ENCODE measurements around the gene CCSER2.
"Not testable (repeated sequence)": the region's sequence is repeated elsewhere in the genome, so short reads cannot be mapped to it uniquely, and the experiment has no call there.

The CCSER2 gene, protein sequence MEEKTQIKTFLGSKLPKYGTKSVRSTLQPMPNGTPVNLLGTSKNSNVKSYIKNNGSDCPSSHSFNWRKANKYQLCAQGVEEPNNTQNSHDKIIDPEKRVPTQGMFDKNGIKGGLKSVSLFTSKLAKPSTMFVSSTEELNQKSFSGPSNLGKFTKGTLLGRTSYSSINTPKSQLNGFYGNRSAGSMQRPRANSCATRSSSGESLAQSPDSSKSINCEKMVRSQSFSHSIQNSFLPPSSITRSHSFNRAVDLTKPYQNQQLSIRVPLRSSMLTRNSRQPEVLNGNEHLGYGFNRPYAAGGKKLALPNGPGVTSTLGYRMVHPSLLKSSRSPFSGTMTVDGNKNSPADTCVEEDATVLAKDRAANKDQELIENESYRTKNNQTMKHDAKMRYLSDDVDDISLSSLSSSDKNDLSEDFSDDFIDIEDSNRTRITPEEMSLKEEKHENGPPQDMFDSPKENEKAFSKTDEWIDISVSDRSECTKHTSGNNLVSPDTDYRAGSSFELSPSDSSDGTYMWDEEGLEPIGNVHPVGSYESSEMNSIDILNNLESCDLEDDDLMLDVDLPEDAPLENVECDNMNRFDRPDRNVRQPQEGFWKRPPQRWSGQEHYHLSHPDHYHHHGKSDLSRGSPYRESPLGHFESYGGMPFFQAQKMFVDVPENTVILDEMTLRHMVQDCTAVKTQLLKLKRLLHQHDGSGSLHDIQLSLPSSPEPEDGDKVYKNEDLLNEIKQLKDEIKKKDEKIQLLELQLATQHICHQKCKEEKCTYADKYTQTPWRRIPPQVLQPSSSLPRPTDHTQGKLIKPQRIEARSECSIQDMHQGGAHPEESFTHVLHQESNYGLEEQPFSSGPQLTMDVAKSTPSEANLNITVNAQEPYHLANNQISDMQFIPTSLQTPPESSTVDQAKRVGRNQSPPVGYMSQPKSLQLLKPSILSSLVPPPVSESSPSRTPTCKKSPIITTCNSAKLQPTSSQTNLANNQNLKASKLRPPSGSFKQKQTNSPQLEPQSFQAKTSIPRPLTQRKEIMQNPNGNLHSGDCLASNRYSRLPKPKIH

DNA sequence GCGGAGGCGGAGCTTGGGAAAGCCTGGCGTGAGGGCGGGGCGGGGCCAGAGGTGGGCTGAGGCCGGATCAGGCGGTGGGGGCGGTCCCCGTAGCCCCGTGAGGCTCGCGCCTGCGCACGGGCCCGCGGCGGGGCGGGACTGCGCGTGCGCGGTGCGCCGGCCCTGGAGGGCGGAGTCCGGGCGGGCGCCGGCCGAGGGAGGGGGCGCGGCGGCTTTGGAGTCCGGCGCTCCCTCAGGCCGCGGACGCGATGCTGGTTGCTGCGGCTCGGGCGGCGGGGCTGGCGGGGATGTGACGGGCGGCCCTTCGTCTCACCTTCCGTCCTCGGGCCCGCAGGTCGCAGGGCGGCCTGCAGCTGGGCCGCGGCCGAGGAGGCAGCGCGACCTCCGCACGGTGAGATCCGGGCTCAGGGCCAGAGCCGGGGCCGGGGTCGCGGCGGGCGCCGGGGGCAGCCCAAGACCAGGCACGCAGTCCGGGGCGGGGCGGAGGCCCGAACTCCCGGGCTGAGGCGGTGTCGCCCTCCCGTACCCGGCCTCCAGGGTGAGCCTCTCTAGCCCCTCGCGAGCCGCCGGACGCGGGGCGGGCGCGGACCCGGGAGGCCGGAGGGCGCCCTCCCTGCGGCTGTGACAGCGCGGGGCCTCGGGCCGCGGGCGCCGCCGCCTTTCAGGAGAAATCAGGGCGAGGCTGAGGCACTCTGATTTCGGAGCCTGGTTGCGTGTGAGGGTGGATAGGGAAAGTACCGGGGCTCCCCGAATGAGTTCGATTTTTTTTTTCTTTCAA lies at the start of gene CCSER2:
Gene CCSER2, plus strand, starts transcription at position 172 of the 778 bp plus-strand sequence. CDS start 42,464 bp downstream, outside the sequence.
- Histone ChIP-seq H3K27me3 (ENCODE audit: insufficient read depth, low read length, poor library complexity, severe bottlenecking) (no peaks in the 10 kb centered on the region), H3K79me2 (ENCODE audit: insufficient read depth, low read length) (peaks cover 33% of the 10 kb centered on the region), H4K20me1 (ENCODE audit: insufficient read depth, low read length, poor library complexity, severe bottlenecking) (peaks cover 12% of the 10 kb centered on the region), H3K36me3 (ENCODE audit: insufficient read depth, low read length) (no peaks in the 10 kb centered on the region), H3K4me3 (ENCODE audit: low read length, poor library complexity, severe bottlenecking) (peak within 1 kb of the TSS; percentile 76), H3F3A (ENCODE audit: low read depth) (no peaks in the 10 kb centered on the region), H3K4me2 (ENCODE audit: low read depth, low read length, poor library complexity, severe bottlenecking) (peak within 1 kb of the TSS; percentile 80), H3K9ac (ENCODE audit: low read depth, low read length, poor library complexity, severe bottlenecking) (peak within 1 kb of the TSS; percentile 61), H2AFZ (ENCODE audit: low read length) (peak within 1 kb of the TSS; percentile 97), H3K4me1 (ENCODE audit: insufficient read depth, low read length, poor library complexity, severe bottlenecking) (peaks cover 40% of the 10 kb centered on the region), H3K9me2 (replicated peaks; ENCODE audit: low read depth, low read length) (no peaks in the 10 kb centered on the region; the same call in 1 of the 2 replicates), H3K9me3 (ENCODE audit: insufficient read depth, low read depth, low read length) (no peaks in the 10 kb centered on the region)
- 0 out of 2 replicates have a peak, but pooled peaks have one; percentile 20 for TF ChIP-seq CTCF (conservative IDR thresholded peaks at IDR 0.05; ENCODE audit: low read length)
- TF ChIP-seq EZH2phosphoT487 (IDR thresholded peaks at IDR 0.05; ENCODE audit: borderline replicate concordance): no peak

- H3K4me3 ChIP-seq (ENCODE audit: low read length, poor library complexity, severe bottlenecking); H3K9me3 ChIP-seq (ENCODE audit: insufficient read depth, low read depth, low read length); H3K27me3 ChIP-seq (ENCODE audit: insufficient read depth, low read length, poor library complexity, severe bottlenecking); H2AFZ ChIP-seq (ENCODE audit: low read length); H3F3A ChIP-seq (ENCODE audit: low read depth); H4K20me1 ChIP-seq (ENCODE audit: insufficient read depth, low read length, poor library complexity, severe bottlenecking); H3K36me3 ChIP-seq (ENCODE audit: insufficient read depth, low read length); H3K4me1 ChIP-seq (ENCODE audit: insufficient read depth, low read length, poor library complexity, severe bottlenecking); H3K4me2 ChIP-seq (ENCODE audit: low read depth, low read length, poor library complexity, severe bottlenecking); H3K9me2 ChIP-seq (replicated peaks; ENCODE audit: low read depth, low read length); H3K79me2 ChIP-seq (ENCODE audit: insufficient read depth, low read length); H3K9ac ChIP-seq (ENCODE audit: low read depth, low read length, poor library complexity, severe bottlenecking): not testable (repeated sequence)
These were observed 48.4 kb upstream of the CCSER2 start for GRCh38 chr10:84279876-84280475.

DNA sequence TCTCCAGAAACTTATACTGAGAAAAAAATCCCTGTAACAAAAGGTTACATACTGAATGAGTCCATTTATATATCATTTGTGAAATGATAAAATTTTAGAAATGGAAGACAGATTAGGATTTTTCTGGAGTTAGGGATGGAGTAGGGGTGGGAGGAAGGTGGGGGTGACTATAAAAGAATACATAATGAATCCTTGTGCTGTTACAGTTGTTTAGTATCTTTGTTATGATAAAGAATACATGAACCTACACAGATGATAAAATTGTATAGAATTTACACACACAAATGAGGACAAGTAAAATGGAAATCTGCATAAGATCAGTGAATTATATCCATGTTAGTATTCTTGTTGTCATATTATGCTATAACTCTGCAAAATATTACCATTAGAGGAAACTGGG lies 41.7 kb upstream of the CCSER2 start:
- no peaks in the 10 kb centered on the region for H3K27me3 ChIP-seq (ENCODE audit: insufficient read depth, low read length, poor library complexity, severe bottlenecking)
- no peak overlapping the region for H3K4me2 ChIP-seq (ENCODE audit: low read depth, low read length, poor library complexity, severe bottlenecking)
- H4K20me1 ChIP-seq (ENCODE audit: insufficient read depth, low read length, poor library complexity, severe bottlenecking): no peaks in the 10 kb centered on the region
- H3K4me3 ChIP-seq (ENCODE audit: low read length, poor library complexity, severe bottlenecking): no peak overlapping the region
- H2AFZ ChIP-seq (ENCODE audit: low read length): no peak overlapping the region
- H3K9ac ChIP-seq (ENCODE audit: low read depth, low read length, poor library complexity, severe bottlenecking): no peak overlapping the region
- H3K79me2 ChIP-seq (ENCODE audit: insufficient read depth, low read length): no peaks in the 10 kb centered on the region
- TF ChIP-seq CTCF (conservative IDR thresholded peaks at IDR 0.05; ENCODE audit: low read length) (no peak), EZH2phosphoT487 (IDR thresholded peaks at IDR 0.05; ENCODE audit: borderline replicate concordance) (no peak)
- H3K9me2 ChIP-seq (replicated peaks; ENCODE audit: low read depth, low read length): no peaks in the 10 kb centered on the region
- no peaks in the 10 kb centered on the region for H3K4me1 ChIP-seq (ENCODE audit: insufficient read depth, low read length, poor library complexity, severe bottlenecking)
- no peaks in the 10 kb centered on the region for H3K36me3 ChIP-seq (ENCODE audit: insufficient read depth, low read length)
- H3K9me3 ChIP-seq (ENCODE audit: insufficient read depth, low read depth, low read length): no peaks in the 10 kb centered on the region
- H3F3A ChIP-seq (ENCODE audit: low read depth): no peaks in the 10 kb centered on the region

Measured in Loucy (cell line).